Stimulated activated naive B cell treated with anti-CD40 and anti-IgM and Interleukin-4, amounts not matched to agents 10 μg/mL and 1 μg/mL and 100 μg/mL, for 72 hours (primary cell): ENCODE measurements around the gene AP3D1.
A peak's percentile ranks its signal among the peaks of the same experiment; 100 is the strongest.

Experiments used
- ATAC-seq, 2 donors: fragments of 150-1000 bp; cut with Tn5 transposase; replicated peaks; 2 replicates each; pipeline ENCODE4 v1.10.0; 2021; ENCODE audit warnings: moderate library complexity in 1 of 2
- DNase-seq: peaks from one replicate; pipeline ENCODE4 v3.0.0; 2021
- H3K27ac Mint-ChIP-seq: one replicate; pipeline ENCODE4 v1.8.0; 2022; ENCODE audit warnings: mild to moderate bottlenecking, mixed read lengths
- H3K27me3 Mint-ChIP-seq, 2 donors: one replicate each; pipeline ENCODE4 v1.8.0; 2022; ENCODE audit warnings: mixed read lengths in 2 of 2
- H3K36me3 Mint-ChIP-seq, 2 donors: one replicate each; pipeline ENCODE4 v1.8.0; 2022; ENCODE audit warnings: mixed read lengths in 2 of 2, mild to moderate bottlenecking in 1 of 2
- H3K4me1 Mint-ChIP-seq, 2 donors: one replicate each; pipeline ENCODE4 v1.8.0; 2022; ENCODE audit warnings: mixed read lengths in 2 of 2, mild to moderate bottlenecking in 1 of 2
- H3K4me3 Mint-ChIP-seq, 2 donors: one replicate each; pipeline ENCODE4 v1.8.0; 2022; ENCODE audit warnings: mild to moderate bottlenecking in 2 of 2, mixed read lengths in 2 of 2, moderate library complexity in 1 of 2
- H3K9me3 Mint-ChIP-seq, 2 donors: one replicate each; pipeline ENCODE4 v1.8.0; 2022; ENCODE audit warnings: mixed read lengths in 2 of 2, mild to moderate bottlenecking in 1 of 2

Gene AP3D1

GRCh38 chr19:2050991-2051772 lies 100.2 kb downstream of the AP3D1 start, which contains the start of gene MKNK2:
MKNK2 (minus strand) TSS chr19:2051244; CDS start chr19:2050851, 393 bp downstream.
- Mint-ChIP-seq H3K4me1 (peaks cover 44 to 85% of the 10 kb centered on the region in 2 donors), H3K4me3 (peak within 1 kb of the TSS; percentile 88 to 90), H3K9me3 (no peaks in the 10 kb centered on the region), H3K27ac (peak within 1 kb of the TSS; percentile 96), H3K27me3 (no peaks in the 10 kb centered on the region), H3K36me3 (peaks cover 11 to 28% of the 10 kb centered on the region in 2 donors)
- peak; percentile 91 for DNase-seq
- peak; percentile 60 to 73 for ATAC-seq
